GM19240 (cell line): ENCODE data around the gene SKA1.
"Not testable (repeated sequence)": the region's sequence is repeated elsewhere in the genome, so short reads cannot be mapped to it uniquely, and the experiment has no call there.

Source experiments
- DNase-seq: peaks from one replicate; pipeline ENCODE4 v3.0.0; 2011; ENCODE audit warnings: low spot score; ENCODE audit not compliant: insufficient read length

SKA1 gene

GRCh38 chr18:50429207-50429948, 54.5 kb downstream of the SKA1 start:
- no peak for DNase-seq

GRCh38 chr18:50432915-50433314, 58.1 kb downstream of the SKA1 start:
- DNase-seq: no peak

- not testable (repeated sequence) for DNase-seq
These were observed 61.9 kb downstream of the SKA1 start for GRCh38 chr18:50436742-50437141.

GRCh38 chr18:50439460-50440015, 64.7 kb downstream of the SKA1 start:
- DNase-seq: no peak

- no peak for DNase-seq
These were observed 66.2 kb downstream of the SKA1 start for GRCh38 chr18:50441016-50441415.

- DNase-seq: no peak
These were observed 66.7 kb downstream of the SKA1 start for GRCh38 chr18:50441501-50441900.
